GM12874 (cell line): ENCODE measurements around the gene DLG2.

Experiments
- TF ChIP-seq, protein P1 (sequence below): IDR thresholded peaks from 2 replicates; pipeline ENCODE4 v1.5.1; 2011; ENCODE audit warnings: low read depth, mild to moderate bottlenecking, control low read depth, low read length, moderate library complexity; ENCODE audit not compliant: insufficient read depth

The DLG2 gene

DNA sequence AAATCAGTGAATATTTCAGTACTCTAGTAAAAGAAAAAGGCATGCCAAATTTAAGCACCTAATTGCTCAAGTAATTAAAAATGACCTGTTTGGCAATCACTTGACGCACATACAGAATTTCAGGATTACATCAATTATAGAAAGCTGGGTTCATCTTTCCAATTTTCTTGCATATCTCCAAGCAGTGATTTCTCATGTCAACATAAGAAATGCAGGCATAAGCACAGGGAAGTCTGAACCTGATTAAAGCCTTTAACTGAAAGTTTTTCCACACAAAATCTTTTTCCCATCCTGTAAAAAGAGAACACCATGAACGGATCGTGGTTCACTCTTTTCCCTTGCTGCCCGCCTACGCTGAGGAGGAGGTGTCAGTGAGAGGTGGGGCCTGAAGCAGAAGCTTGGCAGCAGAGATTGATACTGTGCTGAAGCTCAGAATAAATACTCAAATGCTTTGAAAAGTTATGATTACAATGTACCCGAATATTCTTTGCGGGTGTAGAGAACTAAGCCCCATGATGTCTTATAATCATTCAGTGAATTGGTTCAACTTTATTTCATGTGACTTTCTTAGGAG, 1636.9 kb downstream of the DLG2 start:
- TF ChIP-seq, protein P1, sequence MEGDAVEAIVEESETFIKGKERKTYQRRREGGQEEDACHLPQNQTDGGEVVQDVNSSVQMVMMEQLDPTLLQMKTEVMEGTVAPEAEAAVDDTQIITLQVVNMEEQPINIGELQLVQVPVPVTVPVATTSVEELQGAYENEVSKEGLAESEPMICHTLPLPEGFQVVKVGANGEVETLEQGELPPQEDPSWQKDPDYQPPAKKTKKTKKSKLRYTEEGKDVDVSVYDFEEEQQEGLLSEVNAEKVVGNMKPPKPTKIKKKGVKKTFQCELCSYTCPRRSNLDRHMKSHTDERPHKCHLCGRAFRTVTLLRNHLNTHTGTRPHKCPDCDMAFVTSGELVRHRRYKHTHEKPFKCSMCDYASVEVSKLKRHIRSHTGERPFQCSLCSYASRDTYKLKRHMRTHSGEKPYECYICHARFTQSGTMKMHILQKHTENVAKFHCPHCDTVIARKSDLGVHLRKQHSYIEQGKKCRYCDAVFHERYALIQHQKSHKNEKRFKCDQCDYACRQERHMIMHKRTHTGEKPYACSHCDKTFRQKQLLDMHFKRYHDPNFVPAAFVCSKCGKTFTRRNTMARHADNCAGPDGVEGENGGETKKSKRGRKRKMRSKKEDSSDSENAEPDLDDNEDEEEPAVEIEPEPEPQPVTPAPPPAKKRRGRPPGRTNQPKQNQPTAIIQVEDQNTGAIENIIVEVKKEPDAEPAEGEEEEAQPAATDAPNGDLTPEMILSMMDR = no peak

- TF ChIP-seq, protein P1 = no peak
These were observed 1644.3 kb downstream of the DLG2 start for GRCh38 chr11:83982825-83983224.

- TF ChIP-seq, protein P1 = no peak
These were observed 1647.6 kb downstream of the DLG2 start for GRCh38 chr11:83979593-83979992.

GRCh38 chr11:83978942-83979341, 1648.2 kb downstream of the DLG2 start:
- TF ChIP-seq, protein P1 = no peak

DNA sequence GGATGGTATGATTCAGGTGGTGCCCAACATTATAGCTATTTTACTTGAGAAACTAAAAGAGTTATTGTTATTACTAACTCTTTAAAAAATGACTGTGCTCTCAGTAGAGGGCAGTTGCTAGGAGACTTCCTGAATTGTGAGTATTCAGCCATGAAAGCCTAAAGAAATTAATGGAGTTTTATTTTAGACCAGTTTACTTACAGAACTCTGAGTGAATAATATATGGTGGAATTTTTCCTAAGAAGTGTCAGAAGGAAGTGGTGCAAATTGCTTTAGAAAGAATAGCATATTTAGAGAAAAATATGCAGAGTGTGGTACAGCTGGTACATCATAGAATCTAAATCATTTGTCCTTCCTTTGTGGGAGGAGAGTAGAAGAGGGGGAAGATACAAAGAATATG, 1651.1 kb downstream of the DLG2 start:
- TF ChIP-seq, protein P1 = no peak

GRCh38 chr11:83972536-83972935, 1654.6 kb downstream of the DLG2 start:
- TF ChIP-seq, protein P1 = no peak

- TF ChIP-seq, protein P1 = no peak
These were observed 1656.1 kb downstream of the DLG2 start for GRCh38 chr11:83971063-83971462.
